Activated CD4-positive, alpha-beta memory T cell treated with anti-CD3 and anti-CD28 coated beads for 36 hours (primary cell): Measurements from ENCODE around the gene HVCN1. TPM values are rescaled to one million over a fixed set of nuclear protein-coding genes. Genes with fewer than 3 reads are reported as not detected.
A peak's percentile ranks its signal among the peaks of the same experiment; 100 is the strongest.
"Not testable (repeated sequence)": the region's sequence is repeated elsewhere in the genome, so short reads cannot be mapped to it uniquely, and the experiment has no call there.

Source experiments
- CTCF ChIA-PET: fragments of 350-600 bp; sonication (Branson Sonifier 250); formaldehyde crosslinking; loops from one replicate; lab custom pipeline; 2021; ENCODE audit warnings: antibody characterized with exemption, inconsistent platforms; lab: Charles Lee
- POLR2A ChIA-PET: fragments of 350-600 bp; sonication (Branson Sonifier 250); formaldehyde crosslinking; loops from one replicate; lab custom pipeline; 2021; ENCODE audit warnings: antibody characterized with exemption; lab: Charles Lee
- DNase-seq: peaks from one replicate; pipeline ENCODE4 v3.0.0-alpha.2; 2020
- H3K27ac Mint-ChIP-seq: one replicate; pipeline ENCODE4 v1.8.0; 2021; ENCODE audit warnings: mixed read lengths
- H3K27me3 Mint-ChIP-seq: one replicate; pipeline ENCODE4 v1.8.0; 2021; ENCODE audit warnings: mixed read lengths
- H3K36me3 Mint-ChIP-seq: one replicate; pipeline ENCODE4 v1.8.0; 2021; ENCODE audit warnings: mixed read lengths
- H3K4me1 Mint-ChIP-seq: one replicate; pipeline ENCODE4 v1.8.0; 2021; ENCODE audit warnings: low read depth, mixed read lengths
- H3K4me3 Mint-ChIP-seq: one replicate; pipeline ENCODE4 v1.8.0; 2021; ENCODE audit warnings: mild to moderate bottlenecking, mixed read lengths
- H3K9me3 Mint-ChIP-seq: one replicate; pipeline ENCODE4 v1.8.0; 2021; ENCODE audit warnings: mixed read lengths
- intact Hi-C: fragments of 100-400 bp; cut with micrococcal nuclease; formaldehyde crosslinking; loops from one replicate; pipeline ENCODE4 v1.15.1; 2023
- total RNA-seq, 2 experiments: library from RNA; stranded (reverse); gene quantifications; one replicate each; pipeline ENCODE4 v1.2.3, GENCODE V29; 2021

Gene HVCN1
- total RNA-seq, 2 experiments from 2014 or later, result 4.0 to 4.1 TPM

GRCh38 chr12:110661337-110661972 lies 27.5 kb downstream of the HVCN1 start:
- intact Hi-C loops, result no loop called here
- POLR2A ChIA-PET, result no interaction called here
- peaks cover 16% of the 10 kb centered on the region for H3K4me1 Mint-ChIP-seq
- DNase-seq, result peak; percentile 60
- peaks cover 13% of the 10 kb centered on the region for H3K36me3 Mint-ChIP-seq
- CTCF ChIA-PET, result no interaction called here
- peaks cover 15% of the 10 kb centered on the region for H3K9me3 Mint-ChIP-seq
- H3K4me3 Mint-ChIP-seq, result peak overlapping the region; percentile 8
- peak overlapping the region; percentile 67 for H3K27ac Mint-ChIP-seq
- no peaks in the 10 kb centered on the region for H3K27me3 Mint-ChIP-seq

- peaks cover 16% of the 10 kb centered on the region for H3K4me1 Mint-ChIP-seq
- intact Hi-C loops, result no loop called here
- H3K4me3 Mint-ChIP-seq, result no peak overlapping the region
- peaks cover 3% of the 10 kb centered on the region for H3K36me3 Mint-ChIP-seq
- no peaks in the 10 kb centered on the region for H3K27me3 Mint-ChIP-seq
- DNase-seq, result no peak
- H3K27ac Mint-ChIP-seq, result no peak overlapping the region
- CTCF ChIA-PET, result no interaction called here
- POLR2A ChIA-PET, result no interaction called here
- no peaks in the 10 kb centered on the region for H3K9me3 Mint-ChIP-seq
These were observed 30.0 kb downstream of the HVCN1 start for GRCh38 chr12:110658878-110659277.

- Mint-ChIP-seq H3K27me3 (no peaks in the 10 kb centered on the region), H3K9me3 (no peaks in the 10 kb centered on the region), H3K4me3 (no peak overlapping the region), H3K27ac (no peak overlapping the region), H3K4me1 (peaks cover 16% of the 10 kb centered on the region), H3K36me3 (peaks cover 3% of the 10 kb centered on the region)
- ChIA-PET CTCF (no interaction called here), POLR2A (no interaction called here)
- intact Hi-C loops, result no loop called here
- no peak for DNase-seq
These were observed 30.7 kb downstream of the HVCN1 start for GRCh38 chr12:110658242-110658641.

GRCh38 chr12:110657747-110658146 lies 31.2 kb downstream of the HVCN1 start:
- ChIA-PET POLR2A (no interaction called here), CTCF (no interaction called here)
- Mint-ChIP-seq H3K27ac (no peak overlapping the region), H3K36me3 (peaks cover 3% of the 10 kb centered on the region), H3K4me1 (peaks cover 16% of the 10 kb centered on the region), H3K27me3 (no peaks in the 10 kb centered on the region), H3K9me3 (no peaks in the 10 kb centered on the region), H3K4me3 (no peak overlapping the region)
- intact Hi-C loops, result no loop called here
- no peak for DNase-seq

- peaks cover under 1% of the 10 kb centered on the region for H3K36me3 Mint-ChIP-seq
- ChIA-PET CTCF (no interaction called here), POLR2A (no interaction called here)
- no peak overlapping the region for H3K4me3 Mint-ChIP-seq
- H3K4me1 Mint-ChIP-seq, result peaks cover 6% of the 10 kb centered on the region
- no peak for DNase-seq
- intact Hi-C loops, result no loop called here
- no peaks in the 10 kb centered on the region for H3K9me3 Mint-ChIP-seq
- H3K27ac Mint-ChIP-seq, result no peak overlapping the region
- H3K27me3 Mint-ChIP-seq, result no peaks in the 10 kb centered on the region
These were observed 32.8 kb downstream of the HVCN1 start for GRCh38 chr12:110656071-110656655.

GRCh38 chr12:110654238-110654637 lies 34.7 kb downstream of the HVCN1 start:
- H3K27me3 Mint-ChIP-seq, result not testable (repeated sequence)

GRCh38 chr12:110649341-110649847 lies 39.5 kb downstream of the HVCN1 start:
- intact Hi-C loops, result no loop called here
- POLR2A ChIA-PET, result no interaction called here
- no peak overlapping the region for H3K27ac Mint-ChIP-seq
- CTCF ChIA-PET, result no interaction called here
- H3K4me1 Mint-ChIP-seq, result peaks cover 16% of the 10 kb centered on the region
- H3K36me3 Mint-ChIP-seq, result peaks cover 3% of the 10 kb centered on the region
- no peaks in the 10 kb centered on the region for H3K9me3 Mint-ChIP-seq
- no peak for DNase-seq
- no peak overlapping the region for H3K4me3 Mint-ChIP-seq
- H3K27me3 Mint-ChIP-seq, result no peaks in the 10 kb centered on the region

More at GRCh38 chr12:110654238-110654637, 34.7 kb downstream of the HVCN1 start:
- CTCF ChIA-PET, H3K4me1 Mint-ChIP-seq, intact Hi-C loops, H3K27ac Mint-ChIP-seq, H3K9me3 Mint-ChIP-seq, H3K36me3 Mint-ChIP-seq, H3K4me3 Mint-ChIP-seq, DNase-seq, POLR2A ChIA-PET: not testable (repeated sequence)

GRCh38 chr12:110647631-110648040 lies 41.3 kb downstream of the HVCN1 start:
- Mint-ChIP-seq H3K4me3 (no peak overlapping the region), H3K27me3 (no peaks in the 10 kb centered on the region), H3K9me3 (no peaks in the 10 kb centered on the region), H3K27ac (peak overlapping the region; percentile 11), H3K4me1 (peaks cover 16% of the 10 kb centered on the region), H3K36me3 (peaks cover 3% of the 10 kb centered on the region)
- intact Hi-C loops, result no loop called here
- CTCF ChIA-PET, result no interaction called here
- DNase-seq, result peak; percentile 31
- POLR2A ChIA-PET, result no interaction called here

GRCh38 chr12:110641521-110641920 lies 47.4 kb downstream of the HVCN1 start:
- H3K4me1 Mint-ChIP-seq, result no peaks in the 10 kb centered on the region
- no peaks in the 10 kb centered on the region for H3K27me3 Mint-ChIP-seq
- intact Hi-C loops, result no loop called here
- H3K9me3 Mint-ChIP-seq, result no peaks in the 10 kb centered on the region
- no peak for DNase-seq
- POLR2A ChIA-PET, result interaction anchor here (0.6 kb wide), 1 partner anchor 131 kb away, joined by 3 read pairs; no protein-coding TSS in a partner anchor
- no peaks in the 10 kb centered on the region for H3K36me3 Mint-ChIP-seq
- CTCF ChIA-PET, result interaction anchor here (1.4 kb wide), 1 partner anchor 21 kb away, joined by 4 read pairs; no protein-coding TSS in a partner anchor
- H3K4me3 Mint-ChIP-seq, result no peak overlapping the region
- no peak overlapping the region for H3K27ac Mint-ChIP-seq

- no peaks in the 10 kb centered on the region for H3K9me3 Mint-ChIP-seq
- ChIA-PET CTCF (no interaction called here), POLR2A (interaction anchor here (0.6 kb wide), 1 partner anchor 130 kb away, joined by 3 read pairs; no protein-coding TSS in a partner anchor)
- H3K4me1 Mint-ChIP-seq, result peaks cover 5% of the 10 kb centered on the region
- no peak overlapping the region for H3K4me3 Mint-ChIP-seq
- H3K27ac Mint-ChIP-seq, result no peak overlapping the region
- intact Hi-C loops, result no loop called here
- H3K27me3 Mint-ChIP-seq, result no peaks in the 10 kb centered on the region
- no peaks in the 10 kb centered on the region for H3K36me3 Mint-ChIP-seq
- no peak for DNase-seq
These were observed 48.5 kb downstream of the HVCN1 start for GRCh38 chr12:110640275-110641025.

- POLR2A ChIA-PET, result no interaction called here
- H3K9me3 Mint-ChIP-seq, result no peaks in the 10 kb centered on the region
These were observed 49.4 kb downstream of the HVCN1 start for GRCh38 chr12:110639336-110640141.

More at GRCh38 chr12:110639336-110640141, 49.4 kb downstream of the HVCN1 start:
- CTCF ChIA-PET, result interaction anchor here (0.6 kb wide), 1 partner anchor 1015 kb away, joined by 3 read pairs; no protein-coding TSS in a partner anchor
- H3K27me3 Mint-ChIP-seq, result no peaks in the 10 kb centered on the region
- H3K4me1 Mint-ChIP-seq, result peaks cover 11% of the 10 kb centered on the region
- no peak overlapping the region for H3K27ac Mint-ChIP-seq
- H3K4me3 Mint-ChIP-seq, result no peak overlapping the region
- no peak for DNase-seq
- intact Hi-C loops, result no loop called here
- H3K36me3 Mint-ChIP-seq, result no peaks in the 10 kb centered on the region
